SK-N-SH (cell line): ENCODE results near the gene INPP5E.

ENCODE experiments used
- CTCF ChIP-seq: fragments of 200-600 bp; sonication (generic); IDR thresholded peaks from 2 replicates; pipeline ENCODE4 v1.6.1; 2017; ENCODE audit warnings: antibody characterized with exemption, mild to moderate bottlenecking, moderate library complexity
- FOXJ3 ChIP-seq: sonication (generic); formaldehyde crosslinking; IDR thresholded peaks from 2 replicates; pipeline ENCODE4 v1.5.1; 2020; ENCODE audit warnings: mild to moderate bottlenecking, missing genetic modification reagents
- GABPA ChIP-seq: IDR thresholded peaks from 2 replicates; pipeline ENCODE4 v1.4.0; 2012; ENCODE audit warnings: low read depth, mild to moderate bottlenecking
- RAD21 ChIP-seq: IDR thresholded peaks from 2 replicates; pipeline ENCODE4 v1.6.1; 2012; ENCODE audit warnings: mild to moderate bottlenecking, low read length
- SIN3A ChIP-seq: IDR thresholded peaks from 2 replicates; pipeline ENCODE4 v1.6.1; 2012; ENCODE audit warnings: low read depth, mild to moderate bottlenecking, low read length, moderate library complexity, borderline replicate concordance
- TCF12 ChIP-seq: IDR thresholded peaks from 2 replicates; pipeline ENCODE4 v1.4.0; 2012
- TEAD4 ChIP-seq: IDR thresholded peaks from 2 replicates; pipeline ENCODE4 v1.4.0; 2012; ENCODE audit warnings: mild to moderate bottlenecking, borderline replicate concordance; ENCODE audit not compliant: insufficient read depth
- USF1 ChIP-seq: IDR thresholded peaks from 2 replicates; pipeline ENCODE4 v1.4.0; 2012; ENCODE audit warnings: low read depth, borderline replicate concordance
- TF ChIP-seq, protein P1 (sequence below): IDR thresholded peaks from 2 replicates; pipeline ENCODE4 v1.4.0; 2012; ENCODE audit warnings: low read depth

DNA sequence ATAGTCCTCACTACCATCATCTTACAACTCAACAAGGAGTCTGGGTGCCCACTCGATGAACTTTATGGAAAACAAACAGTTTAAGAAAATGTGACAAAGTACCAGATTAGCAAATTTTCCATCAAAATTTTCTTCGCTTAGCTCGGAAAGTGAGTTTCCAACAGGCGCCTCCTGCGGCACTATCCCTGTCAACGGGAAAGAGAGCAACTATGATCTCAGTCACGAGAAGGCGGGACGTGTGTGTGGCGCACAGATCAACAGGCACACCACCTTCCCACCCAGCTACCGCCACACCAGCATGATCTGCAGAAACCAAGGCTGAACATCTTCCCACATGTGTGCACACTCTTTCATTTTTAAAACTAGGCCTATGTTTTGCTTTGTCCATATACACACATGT lies 13.7 kb upstream of the INPP5E start:
- TF ChIP-seq CTCF (no peak), SIN3A (no peak), USF1 (no peak), FOXJ3 (CRISPR knock-in tag) (no peak), GABPA (no peak), TCF12 (no peak), TEAD4 (no peak), RAD21 (no peak)
- TF ChIP-seq, protein P1, sequence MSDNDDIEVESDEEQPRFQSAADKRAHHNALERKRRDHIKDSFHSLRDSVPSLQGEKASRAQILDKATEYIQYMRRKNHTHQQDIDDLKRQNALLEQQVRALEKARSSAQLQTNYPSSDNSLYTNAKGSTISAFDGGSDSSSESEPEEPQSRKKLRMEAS: no peak
